Astrocyte (in vitro differentiated cells and primary cell): ENCODE measurements around the gene PKMYT1. TPM values are rescaled to one million over a fixed set of nuclear protein-coding genes. Genes with fewer than 3 reads are reported as not detected.

Source experiments
- DNase-seq: peaks from one replicate; pipeline ENCODE4 v3.0.0-alpha.2; 2010; ENCODE audit warnings: low read depth
- FAIRE-seq: peaks from 2 replicates; lab custom pipeline; 2011; peaks lifted over from hg19 to GRCh38; lab: Jason Lieb, UNC
- H2AFZ ChIP-seq: 2 replicates; pipeline ENCODE4 v1.6.0; 2012; ENCODE audit warnings: low read depth, low read length, inconsistent platforms
- H3K27ac ChIP-seq: 2 replicates; pipeline ENCODE4 v1.5.1; 2011; ENCODE audit warnings: low read depth, low read length, inconsistent platforms
- H3K27me3 ChIP-seq: 2 replicates; pipeline ENCODE4 v1.6.0; 2011; ENCODE audit warnings: low read length, inconsistent platforms; ENCODE audit not compliant: insufficient read depth
- H3K36me3 ChIP-seq: 2 replicates; pipeline ENCODE4 v1.5.1; 2011; ENCODE audit warnings: low read length, inconsistent platforms; ENCODE audit not compliant: insufficient read depth
- H3K4me1 ChIP-seq: 2 replicates; pipeline ENCODE4 v1.5.1; 2011; ENCODE audit warnings: low read length, inconsistent platforms; ENCODE audit not compliant: insufficient read depth
- H3K4me2 ChIP-seq: 2 replicates; pipeline ENCODE4 v1.6.0; 2012; ENCODE audit warnings: low read length, inconsistent platforms
- H3K4me3 ChIP-seq: 2 replicates; pipeline ENCODE4 v1.5.1; 2011; ENCODE audit warnings: low read depth, mild to moderate bottlenecking, low read length, inconsistent platforms; ENCODE audit not compliant: insufficient read depth
- H3K79me2 ChIP-seq: 2 replicates; pipeline ENCODE4 v1.6.0; 2012; ENCODE audit warnings: mild to moderate bottlenecking, low read length, inconsistent platforms; ENCODE audit not compliant: insufficient read depth
- H3K9ac ChIP-seq: 2 replicates; pipeline ENCODE4 v1.6.0; 2012; ENCODE audit warnings: mild to moderate bottlenecking, low read length, inconsistent platforms
- H3K9me3 ChIP-seq: 2 replicates; pipeline ENCODE4 v1.5.1; 2012; ENCODE audit warnings: low read depth, mild to moderate bottlenecking, low read length, inconsistent platforms; ENCODE audit not compliant: insufficient read depth
- H4K20me1 ChIP-seq: 2 replicates; pipeline ENCODE4 v1.6.0; 2012; ENCODE audit warnings: low read length, inconsistent platforms; ENCODE audit not compliant: insufficient read depth
- H3K27ac Mint-ChIP-seq: one replicate; pipeline ENCODE4 v1.8.0; 2021; ENCODE audit warnings: mild to moderate bottlenecking, mixed read lengths; ENCODE audit not compliant: unreplicated experiment
- H3K27me3 Mint-ChIP-seq: one replicate; pipeline ENCODE4 v1.8.0; 2021; ENCODE audit warnings: low read depth, mixed read lengths; ENCODE audit not compliant: unreplicated experiment
- H3K36me3 Mint-ChIP-seq: one replicate; pipeline ENCODE4 v1.8.0; 2021; ENCODE audit warnings: low read depth, mixed read lengths; ENCODE audit not compliant: unreplicated experiment
- H3K4me1 Mint-ChIP-seq: one replicate; pipeline ENCODE4 v1.8.0; 2021; ENCODE audit warnings: low read depth, mixed read lengths; ENCODE audit not compliant: unreplicated experiment
- H3K4me3 Mint-ChIP-seq: one replicate; pipeline ENCODE4 v1.8.0; 2021; ENCODE audit warnings: mild to moderate bottlenecking, moderate library complexity, mixed read lengths; ENCODE audit not compliant: unreplicated experiment
- H3K9me3 Mint-ChIP-seq: one replicate; pipeline ENCODE4 v1.8.0; 2021; ENCODE audit warnings: mild to moderate bottlenecking, mixed read lengths; ENCODE audit not compliant: unreplicated experiment
- CTCF ChIP-seq: IDR thresholded peaks from 2 replicates; pipeline ENCODE4 v1.5.1; 2011; ENCODE audit warnings: low read depth, mild to moderate bottlenecking, inconsistent platforms, low read length, moderate library complexity; ENCODE audit not compliant: insufficient read depth
- EZH2 ChIP-seq: IDR thresholded peaks from 2 replicates; pipeline ENCODE4 v1.6.1; 2012; ENCODE audit warnings: mild to moderate bottlenecking, low read length, inconsistent platforms; ENCODE audit not compliant: insufficient read depth
- total RNA-seq: library from RNA; stranded (reverse); gene quantifications from 2 replicates; pipeline ENCODE4 v1.2.1, GENCODE V29; 2021

Gene PKMYT1
- total RNA-seq, 1 donor from 2014 or later = 3.9 TPM

GRCh38 chr16:3007059-3007956, 27.1 kb upstream of the PKMYT1 start:
- Mint-ChIP-seq H3K36me3 (no peaks in the 10 kb centered on the region), H3K9me3 (no peaks in the 10 kb centered on the region), H3K27me3 (peaks cover 2% of the 10 kb centered on the region), H3K4me3 (no peak overlapping the region), H3K27ac (no peak overlapping the region), H3K4me1 (peaks cover 17% of the 10 kb centered on the region)
- Histone ChIP-seq H3K79me2 (no peaks in the 10 kb centered on the region), H2AFZ (no peak overlapping the region), H3K36me3 (no peaks in the 10 kb centered on the region), H3K9me3 (no peaks in the 10 kb centered on the region), H4K20me1 (peaks cover 5% of the 10 kb centered on the region), H3K27ac (no peak overlapping the region), H3K4me2 (no peak overlapping the region), H3K4me1 (peaks cover 15% of the 10 kb centered on the region), H3K9ac (no peak overlapping the region), H3K4me3 (no peak overlapping the region), H3K27me3 (peaks cover 34% of the 10 kb centered on the region)
- FAIRE-seq (no peak), DNase-seq (no peak)
- TF ChIP-seq CTCF (no peak), EZH2 (no peak)

- Histone ChIP-seq H4K20me1 (no peaks in the 10 kb centered on the region), H3K9ac (no peak overlapping the region), H3K27ac (no peak overlapping the region), H2AFZ (no peak overlapping the region), H3K27me3 (peaks cover 30% of the 10 kb centered on the region), H3K4me2 (peak overlapping the region; percentile 20), H3K4me3 (no peak overlapping the region), H3K4me1 (peaks cover 10% of the 10 kb centered on the region), H3K36me3 (no peaks in the 10 kb centered on the region), H3K9me3 (no peaks in the 10 kb centered on the region), H3K79me2 (no peaks in the 10 kb centered on the region)
- Mint-ChIP-seq H3K36me3 (no peaks in the 10 kb centered on the region), H3K27me3 (peaks cover 4% of the 10 kb centered on the region), H3K27ac (no peak overlapping the region), H3K9me3 (no peaks in the 10 kb centered on the region), H3K4me3 (peak overlapping the region; percentile 79), H3K4me1 (peaks cover 17% of the 10 kb centered on the region)
- TF ChIP-seq CTCF (no peak), EZH2 (peak; percentile 65)
- no peak for DNase-seq
- no peak for FAIRE-seq
Observed at GRCh38 chr16:3004781-3005284, 24.6 kb upstream of the PKMYT1 start.

- Mint-ChIP-seq H3K36me3 (no peaks in the 10 kb centered on the region), H3K27ac (no peak overlapping the region), H3K4me3 (no peak overlapping the region), H3K9me3 (no peaks in the 10 kb centered on the region), H3K27me3 (peaks cover 8% of the 10 kb centered on the region), H3K4me1 (peaks cover 14% of the 10 kb centered on the region)
- no peak overlapping the region for H3K27ac ChIP-seq
- FAIRE-seq (no peak), DNase-seq (no peak)
- H3K9ac ChIP-seq = no peak overlapping the region
- no peak overlapping the region for H3K4me3 ChIP-seq
- no peaks in the 10 kb centered on the region for H3K36me3 ChIP-seq
- H2AFZ ChIP-seq = no peak overlapping the region
- TF ChIP-seq CTCF (no peak), EZH2 (no peak)
- no peaks in the 10 kb centered on the region for H4K20me1 ChIP-seq
- peaks cover 6% of the 10 kb centered on the region for H3K4me1 ChIP-seq
- peaks cover 33% of the 10 kb centered on the region for H3K27me3 ChIP-seq
- H3K9me3 ChIP-seq = no peaks in the 10 kb centered on the region
- H3K4me2 ChIP-seq = peak overlapping the region; percentile 58
- H3K79me2 ChIP-seq = no peaks in the 10 kb centered on the region
Observed at GRCh38 chr16:3004319-3004718, 24.1 kb upstream of the PKMYT1 start.
